HG02870 (cell line): ENCODE data around the gene MBP.

Experiments used
- ATAC-seq: cut with Tn5 transposase; IDR thresholded peaks from one replicate; pipeline ENCODE4 v1.9.1; 2021; ENCODE audit warnings: mild to moderate bottlenecking, moderate library complexity; ENCODE audit not compliant: unreplicated experiment

The MBP gene

DNA sequence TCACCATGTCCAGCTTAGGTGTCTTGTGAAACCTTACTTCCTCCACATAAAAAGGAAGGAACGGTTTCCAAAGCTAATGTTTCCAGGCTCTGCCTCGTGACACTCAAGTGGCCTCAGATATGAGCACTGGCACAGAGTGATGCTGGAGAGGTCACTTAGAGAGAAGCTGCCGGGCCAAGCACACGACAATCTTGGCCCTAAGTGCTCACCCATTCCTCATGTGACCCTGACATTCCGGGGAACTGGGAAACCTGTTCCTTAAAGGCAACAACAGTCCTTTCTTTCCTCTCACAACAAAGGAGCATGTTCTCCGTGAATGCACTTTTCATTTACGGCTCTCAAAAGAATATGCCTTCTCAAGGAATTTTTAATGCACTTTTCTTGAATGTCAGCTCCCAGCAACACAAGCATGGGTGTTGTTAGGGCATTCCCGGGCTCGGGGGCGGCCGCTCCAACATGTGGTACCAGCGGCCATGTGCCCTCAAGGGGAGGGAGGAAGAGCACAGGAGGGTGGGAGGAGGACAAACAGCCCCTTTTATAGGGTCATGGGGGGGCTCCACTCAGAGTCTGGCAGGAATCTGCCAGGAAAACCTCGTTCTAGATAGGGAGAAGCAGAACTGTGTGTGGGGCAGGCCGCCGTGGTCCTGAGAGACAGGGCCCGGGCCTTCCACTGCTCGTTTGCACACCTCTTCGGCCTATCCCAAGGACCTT lies 118.6 kb downstream of the MBP start:
- ATAC-seq, result no peak

DNA sequence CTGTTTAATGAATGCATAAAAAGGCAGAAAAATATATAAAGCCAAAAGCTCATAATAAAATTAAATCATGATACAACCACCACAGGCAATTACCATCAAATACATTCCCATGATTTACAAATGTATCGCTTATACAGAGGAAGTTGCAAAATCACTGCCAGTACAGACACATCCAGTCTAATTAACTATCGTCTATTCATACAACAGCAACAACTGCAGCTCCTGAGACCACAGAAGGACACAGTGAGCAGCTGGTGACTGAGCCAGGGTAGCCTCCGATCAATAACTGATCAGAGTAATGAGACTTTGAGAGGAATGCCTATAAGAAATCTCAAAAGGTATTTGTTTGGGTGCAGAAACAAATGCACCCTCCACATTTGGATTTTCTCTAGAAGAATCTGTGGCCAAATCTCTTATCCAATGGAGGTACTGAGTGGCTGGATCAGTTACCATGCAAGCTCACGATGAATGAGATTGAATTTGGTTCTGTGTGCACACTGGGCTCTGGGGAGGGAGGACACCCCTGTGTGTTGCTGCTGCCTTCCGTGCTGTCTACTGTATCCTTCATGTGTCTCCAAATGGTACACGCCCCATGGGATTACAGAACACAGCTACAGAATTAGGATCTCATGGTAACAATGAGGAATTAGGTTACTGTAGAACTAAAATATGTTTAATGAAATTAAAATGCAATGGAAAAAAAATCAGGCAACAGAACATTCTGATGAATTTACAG lies 119.6 kb downstream of the MBP start:
- ATAC-seq, result no peak

DNA sequence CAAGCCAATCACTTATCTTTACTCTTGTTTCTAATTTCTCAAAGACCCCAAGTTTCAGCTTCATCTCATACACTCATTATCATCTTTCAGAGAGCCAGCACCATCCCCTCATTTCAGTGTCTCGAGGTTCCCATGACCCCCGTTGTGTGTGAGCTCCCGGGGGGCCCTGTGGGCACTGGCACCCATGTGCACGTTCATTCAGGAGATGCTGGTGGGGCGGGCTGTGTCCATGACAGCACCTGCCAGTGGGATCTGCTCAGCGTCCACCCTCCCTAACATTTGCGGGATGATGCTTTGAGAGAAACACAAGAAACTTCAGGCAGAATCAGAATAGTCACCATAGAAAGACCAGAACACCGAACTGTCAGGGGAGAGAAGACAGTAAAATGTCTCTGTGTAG lies 120.5 kb downstream of the MBP start:
- no peak for ATAC-seq

DNA sequence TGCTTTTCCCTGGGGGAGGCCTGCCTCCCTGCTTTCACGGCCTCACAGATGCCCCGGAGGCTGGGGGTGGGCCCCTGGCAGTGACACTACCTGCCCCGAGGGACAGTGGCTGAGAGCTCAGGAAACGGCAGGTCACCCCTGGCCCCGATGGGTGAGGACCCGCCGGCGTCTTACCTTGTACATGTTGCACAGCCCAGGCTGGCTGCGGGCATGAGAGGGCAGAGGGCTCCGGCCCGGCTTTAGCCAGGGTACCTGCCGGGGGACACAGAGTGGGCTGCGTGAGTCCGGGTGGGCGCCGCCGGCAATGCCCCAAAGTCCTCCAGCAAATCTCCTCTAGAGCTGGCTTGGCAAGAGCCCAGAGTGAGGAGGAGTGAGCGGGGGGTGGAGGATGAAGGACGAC lies 122.9 kb downstream of the MBP start:
- no peak for ATAC-seq

DNA sequence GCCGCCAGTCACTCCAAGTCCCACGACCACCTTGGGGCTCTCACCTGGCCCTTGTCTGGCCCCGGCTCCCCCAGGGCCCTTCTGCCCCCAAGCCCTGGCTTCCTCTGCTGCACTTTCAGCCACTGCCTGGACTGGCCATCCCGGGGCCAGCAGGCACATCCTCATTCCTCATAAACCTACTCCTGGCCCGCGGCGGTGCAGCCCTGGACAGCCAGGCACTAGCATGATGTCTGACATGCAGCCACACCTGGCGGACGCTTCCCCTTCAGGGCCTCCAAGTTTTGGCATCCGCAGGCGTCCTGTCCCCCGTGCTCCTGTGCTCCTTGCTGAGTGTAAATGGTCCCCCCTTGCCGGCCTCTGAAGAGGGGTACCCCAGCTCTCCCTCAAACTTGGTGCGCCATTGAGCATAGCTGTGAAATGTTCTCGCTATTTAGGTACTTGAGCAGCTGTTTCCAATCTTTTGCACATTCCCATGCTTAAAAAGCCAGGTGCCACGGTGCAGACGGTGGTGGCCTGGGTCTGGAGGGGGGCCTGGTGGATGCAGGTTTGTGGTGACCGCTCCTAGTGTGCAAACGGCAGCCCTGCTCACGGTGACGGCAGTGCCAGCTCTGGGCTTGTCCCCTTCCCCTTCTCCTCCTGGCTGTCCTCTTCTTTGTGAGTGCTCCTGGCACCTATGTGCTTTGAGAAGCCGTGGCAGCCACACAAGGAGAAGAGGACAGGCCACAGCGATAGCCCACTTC lies 123.8 kb downstream of the MBP start:
- ATAC-seq, result no peak

DNA sequence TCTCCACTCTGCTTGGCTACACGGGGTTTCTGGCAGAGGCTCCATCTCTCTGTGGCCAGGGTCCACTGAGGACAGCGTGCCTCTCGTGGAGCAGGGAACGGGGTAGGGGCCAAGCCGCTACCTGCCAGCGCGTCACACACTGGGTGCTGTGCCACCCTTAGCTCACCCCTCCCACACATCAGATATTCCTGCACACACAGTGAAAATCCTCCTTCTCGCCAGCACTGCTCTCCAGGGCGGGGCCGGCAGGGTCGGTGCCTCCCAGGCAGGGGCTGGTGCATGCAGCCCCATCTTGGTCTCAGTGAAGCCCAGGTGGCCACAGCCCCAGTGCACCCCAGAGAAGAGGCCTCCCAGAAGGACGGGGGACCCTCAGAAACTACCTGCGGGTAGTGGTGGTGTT lies 124.6 kb downstream of the MBP start:
- no peak for ATAC-seq

DNA sequence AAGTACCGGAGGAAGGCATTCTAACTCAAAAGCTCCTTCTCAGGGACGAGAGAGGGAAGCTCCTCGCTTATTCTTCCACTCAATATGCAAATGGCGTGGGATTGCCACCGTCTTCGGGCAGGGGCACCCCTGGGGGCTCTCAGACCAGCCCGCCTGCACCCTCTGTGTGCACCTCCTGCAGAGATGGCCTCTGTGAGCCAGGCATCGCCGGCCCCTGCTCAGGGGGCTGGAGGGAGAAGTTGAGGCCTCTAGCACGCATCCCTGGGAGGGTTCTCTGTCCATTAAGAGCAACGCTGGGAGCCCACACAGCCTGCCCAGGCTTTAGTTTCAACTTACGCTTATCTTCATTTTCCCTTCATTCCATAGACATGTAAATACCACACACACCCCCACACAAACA lies 125.3 kb downstream of the MBP start:
- ATAC-seq, result no peak

DNA sequence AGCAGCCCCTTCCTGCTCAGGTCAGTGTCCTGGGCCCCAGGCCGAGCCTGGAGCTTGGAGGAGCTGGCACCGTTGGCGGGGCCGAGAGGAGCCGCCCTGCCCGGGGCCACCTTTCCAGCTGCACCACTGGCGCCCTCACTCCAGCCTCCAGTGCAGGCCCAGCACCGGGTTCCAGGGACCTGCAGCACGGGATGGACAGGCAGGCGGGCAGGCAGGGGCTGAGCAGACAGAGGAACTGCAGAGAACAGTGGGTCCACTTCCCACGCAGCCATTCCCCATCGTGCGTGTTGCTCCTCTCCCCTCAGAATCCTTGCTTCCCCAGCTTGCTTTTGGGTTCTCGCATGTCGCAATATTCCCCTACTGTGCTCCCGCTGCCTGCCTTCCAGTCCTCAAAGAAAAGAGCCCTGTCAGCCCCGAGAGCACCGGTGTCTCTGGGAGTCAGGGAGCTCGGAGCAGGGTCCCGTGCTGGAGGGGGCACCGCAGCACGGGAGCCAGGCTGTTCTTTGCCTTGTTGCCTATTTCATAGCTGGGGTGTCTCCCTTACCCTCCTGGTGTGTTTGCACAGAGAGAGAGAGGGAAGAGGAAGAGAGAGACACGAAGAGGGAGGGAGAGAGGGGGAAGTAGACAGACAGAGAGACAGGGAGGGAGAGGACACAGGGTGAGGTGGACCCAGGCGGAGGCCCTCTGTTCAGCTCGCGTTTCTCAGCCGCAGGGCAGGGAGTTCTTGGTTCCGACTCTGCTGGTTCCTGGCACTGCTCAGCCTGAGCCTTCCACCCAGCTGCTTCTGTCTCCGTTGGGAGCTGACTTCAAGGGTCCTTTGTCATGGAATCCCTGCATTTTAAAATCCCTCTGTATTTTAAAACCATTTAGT lies 126.0 kb downstream of the MBP start:
- ATAC-seq, result no peak

DNA sequence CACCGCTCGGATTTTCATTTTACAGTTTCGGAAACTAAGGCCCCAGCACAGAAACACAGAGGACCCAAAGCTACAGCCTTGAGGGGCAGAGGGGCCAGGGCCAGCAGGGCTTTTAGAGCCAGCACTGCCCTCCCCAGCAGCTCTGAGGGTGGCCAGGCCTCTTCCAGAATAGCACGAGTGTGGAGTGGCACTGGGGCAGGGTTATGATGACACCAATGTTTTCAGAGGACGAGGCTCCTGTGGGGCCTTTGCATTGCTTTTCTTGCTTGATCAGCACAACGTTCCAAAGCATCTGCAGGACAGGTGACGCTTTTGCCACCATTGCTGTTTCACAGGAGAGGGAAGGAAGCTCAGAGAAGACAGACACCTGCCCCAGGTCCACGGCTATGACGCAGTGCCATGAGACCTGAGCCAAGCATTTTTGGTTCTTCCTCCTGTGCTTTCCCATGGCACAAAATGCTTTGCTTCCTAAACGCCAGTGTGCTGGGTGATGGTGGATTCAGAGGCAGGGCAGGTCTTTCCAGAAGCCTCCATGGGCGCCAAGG lies 126.9 kb downstream of the MBP start:
- ATAC-seq, result no peak

DNA sequence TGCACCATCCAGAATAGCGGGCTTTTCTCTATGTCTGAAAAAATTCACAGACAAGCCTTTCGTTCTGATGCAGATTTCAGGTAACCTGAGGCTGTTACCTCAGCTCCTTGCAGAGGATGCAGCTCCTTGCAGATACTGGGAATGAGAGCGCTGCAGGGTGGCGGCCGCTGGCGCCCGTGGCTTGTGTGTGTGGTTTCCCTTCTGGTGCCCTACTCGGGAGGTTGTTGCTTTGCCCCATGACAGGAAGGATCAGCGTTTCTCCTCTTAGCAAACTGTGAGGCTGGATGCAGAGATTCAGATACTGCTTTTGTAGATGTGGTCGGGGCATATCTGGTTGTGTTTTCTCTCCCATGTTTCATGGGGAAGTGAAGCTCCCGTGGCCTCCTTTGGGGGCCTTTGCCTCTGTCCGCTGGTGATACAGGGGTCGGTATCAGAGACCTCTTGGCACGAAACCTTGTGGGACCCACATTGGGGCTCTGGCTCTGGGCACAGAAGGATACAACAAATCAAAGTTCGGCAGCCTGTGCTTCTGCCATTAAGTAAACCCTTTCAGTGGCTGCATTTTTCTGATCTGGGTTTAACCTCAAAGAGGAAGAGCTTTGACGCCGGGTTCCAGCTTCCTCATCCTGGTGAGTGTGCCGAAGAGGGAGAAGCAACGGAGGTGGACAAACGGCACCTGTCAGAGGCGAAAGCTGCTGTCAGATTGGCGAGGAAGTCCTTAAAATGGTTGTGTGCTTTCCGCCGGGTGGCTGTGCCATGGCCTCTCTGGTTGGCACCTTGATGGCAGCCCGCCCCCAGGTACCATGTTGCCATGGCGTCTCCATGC lies 127.8 kb downstream of the MBP start:
- no peak for ATAC-seq

DNA sequence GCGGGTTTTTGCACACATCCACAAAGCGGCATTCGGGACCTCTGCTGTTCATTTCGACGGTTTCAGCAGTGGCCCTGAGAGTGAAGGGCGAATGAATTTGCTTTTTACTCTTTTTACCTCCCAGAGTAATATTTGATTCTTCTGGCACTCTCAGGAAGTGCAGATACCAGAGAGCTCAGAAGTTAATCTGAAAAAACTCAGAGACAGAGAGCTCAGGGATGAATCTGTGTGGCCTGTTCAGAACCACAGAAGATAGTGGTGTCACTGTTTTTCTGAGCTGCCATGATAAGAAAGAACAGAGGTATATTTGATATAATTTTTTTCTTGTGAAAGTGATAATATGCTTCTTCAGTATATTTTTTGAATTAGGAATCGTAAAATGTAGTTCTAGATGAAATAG lies 129.3 kb downstream of the MBP start:
- ATAC-seq, result no peak

DNA sequence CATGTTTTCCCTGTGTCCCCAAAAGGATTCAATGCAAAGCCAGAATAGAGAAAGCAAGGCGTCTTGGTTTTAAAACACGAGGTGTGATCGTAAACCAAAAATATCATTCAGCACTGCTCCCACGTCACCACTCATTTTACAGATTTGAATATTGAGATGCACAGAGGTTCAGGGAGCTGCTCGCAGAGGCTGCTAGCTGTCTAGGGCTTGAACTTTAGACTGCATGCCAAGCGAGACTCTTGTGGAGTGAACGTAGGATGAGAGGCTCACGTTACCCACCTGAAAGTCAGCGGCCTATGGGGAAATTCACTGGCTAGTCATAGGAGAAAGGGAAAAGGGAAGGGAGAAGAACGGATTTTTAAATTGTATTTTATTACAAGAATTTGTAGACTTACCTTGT lies 130.1 kb downstream of the MBP start:
- no peak for ATAC-seq

DNA sequence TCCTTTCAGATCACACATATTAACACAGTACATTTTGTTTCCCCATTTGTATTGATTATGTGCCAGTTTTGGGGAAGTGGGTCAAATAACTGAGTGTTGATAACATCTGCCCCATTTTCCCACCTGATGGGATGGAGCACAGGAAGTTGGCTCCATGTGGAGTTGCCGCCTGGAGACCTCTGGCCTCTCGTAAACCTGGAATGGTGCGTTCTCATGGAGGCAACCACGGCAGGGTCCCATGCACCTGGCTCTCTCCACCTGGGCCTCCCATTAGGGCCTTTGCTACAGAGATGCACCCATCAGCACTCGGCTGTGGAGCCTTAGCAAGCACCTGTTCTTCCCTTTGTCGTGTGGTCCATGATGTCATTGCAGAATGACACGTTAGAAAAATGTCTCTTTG lies 130.6 kb downstream of the MBP start:
- ATAC-seq, result no peak

DNA sequence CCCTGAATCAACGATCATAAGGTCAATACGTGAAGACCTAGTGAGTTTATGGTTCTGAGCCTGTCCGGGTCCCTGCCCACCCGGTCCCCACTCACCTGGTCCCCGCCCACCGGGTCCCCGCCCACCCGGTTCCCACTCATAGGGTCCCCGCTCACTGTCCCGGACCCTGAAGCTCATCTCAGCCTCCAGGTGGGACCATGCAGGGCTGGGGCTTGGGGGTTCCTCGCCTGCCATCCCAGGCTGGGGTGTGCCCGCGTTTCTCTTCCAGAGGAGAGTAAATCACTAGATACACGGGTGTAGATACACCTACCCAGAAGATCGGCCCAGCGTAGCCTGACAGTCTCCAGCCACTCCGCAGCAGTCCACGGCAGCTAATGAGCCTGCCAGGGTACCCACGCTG lies 131.5 kb downstream of the MBP start:
- no peak for ATAC-seq

DNA sequence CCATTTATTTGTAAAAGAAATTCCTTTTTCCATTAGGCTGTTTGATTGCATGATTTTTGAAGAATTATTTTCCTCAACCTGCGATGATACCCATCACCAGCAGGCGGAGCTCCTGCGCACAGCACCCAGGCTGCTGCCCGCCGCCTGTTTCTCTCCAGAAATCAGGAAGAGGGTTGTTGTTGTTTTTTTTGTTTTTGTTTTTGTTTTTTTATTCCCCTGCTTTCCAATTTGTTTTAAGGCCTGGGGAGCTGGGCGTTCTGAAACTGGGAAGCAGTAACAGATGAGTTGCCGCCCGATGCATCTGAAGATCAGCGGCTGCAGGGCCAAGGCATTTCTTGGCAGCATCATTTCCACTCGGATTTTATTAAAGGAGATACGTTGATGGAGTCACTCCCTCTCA lies 132.1 kb downstream of the MBP start:
- no peak for ATAC-seq

DNA sequence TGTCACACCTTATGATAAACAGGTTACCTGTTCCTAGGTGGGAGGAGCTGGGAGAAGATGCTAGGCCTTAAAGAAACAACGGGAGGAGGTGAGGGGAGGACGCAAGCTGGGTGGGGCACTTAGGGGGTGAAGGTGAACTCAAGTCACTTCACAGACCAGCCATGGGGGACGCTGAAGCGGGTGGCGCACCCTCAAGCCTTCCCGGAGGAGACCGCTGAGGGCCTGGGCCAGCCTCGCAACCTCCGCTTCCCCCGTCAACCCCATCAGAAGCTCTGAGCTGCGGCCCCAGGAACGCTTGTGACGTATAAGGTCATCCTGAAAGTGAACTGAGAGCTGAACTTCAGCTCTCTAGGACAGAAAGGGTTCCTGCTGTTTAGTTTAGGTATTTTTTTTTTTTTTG lies 133.5 kb downstream of the MBP start:
- ATAC-seq, result no peak

DNA sequence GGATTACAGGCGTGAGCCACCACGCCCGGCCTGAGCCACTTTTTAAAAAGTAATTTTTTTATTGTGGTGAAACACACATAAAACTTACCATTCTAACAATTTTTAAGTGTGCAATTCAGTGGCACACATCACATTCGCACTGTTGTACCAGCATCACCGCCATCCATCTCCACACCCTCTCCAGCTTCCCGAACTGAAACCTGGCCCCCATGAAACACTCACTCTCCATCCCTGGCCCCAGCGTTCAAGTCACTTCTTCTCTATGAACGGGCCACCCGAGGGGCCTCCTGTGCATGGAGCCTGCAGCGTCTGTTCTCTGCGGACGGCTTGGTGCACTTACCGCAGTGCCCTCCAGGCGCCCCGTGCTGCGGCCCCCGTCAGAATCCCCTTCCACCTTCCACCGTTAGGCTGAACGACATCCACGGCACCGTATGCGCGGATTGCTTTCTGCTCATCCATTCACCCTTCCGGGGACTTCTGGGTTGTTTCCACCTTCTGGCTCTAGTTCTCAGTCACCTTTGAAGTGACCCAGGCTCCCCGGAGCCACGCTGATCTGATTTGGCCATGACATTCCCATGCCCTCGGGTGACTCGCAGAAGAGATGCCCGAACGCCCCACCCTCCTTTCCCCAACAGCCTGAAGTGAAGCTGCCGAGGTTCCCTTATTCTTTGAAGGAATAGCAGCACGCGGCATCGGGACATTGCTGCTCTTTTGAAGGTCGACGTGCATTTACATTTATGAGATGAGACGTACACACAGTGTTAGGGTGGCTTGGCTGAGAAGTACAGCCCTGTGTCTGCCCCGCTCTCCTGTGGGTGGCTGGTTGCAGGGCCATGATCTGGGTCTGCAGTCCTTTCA lies 134.4 kb downstream of the MBP start:
- no peak for ATAC-seq

DNA sequence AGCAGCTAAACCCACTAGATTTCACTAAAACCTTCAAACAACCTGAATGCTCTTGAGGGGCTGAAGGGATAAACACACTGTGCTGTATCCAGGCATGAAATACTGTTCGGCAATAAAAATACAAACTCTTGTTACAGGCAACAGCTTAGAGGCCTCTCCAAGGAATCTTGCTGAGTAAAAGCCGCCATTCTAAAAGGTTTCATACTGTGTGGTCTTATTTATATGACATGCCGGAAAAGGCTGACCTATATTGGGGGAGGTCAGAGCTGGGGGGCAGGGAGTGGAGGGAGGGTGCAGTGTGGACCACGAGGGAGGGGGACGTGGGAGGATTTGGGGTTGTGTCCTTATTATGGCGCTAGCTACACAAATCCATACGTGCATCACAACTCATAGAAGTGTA lies 136.2 kb downstream of the MBP start:
- ATAC-seq, result no peak

DNA sequence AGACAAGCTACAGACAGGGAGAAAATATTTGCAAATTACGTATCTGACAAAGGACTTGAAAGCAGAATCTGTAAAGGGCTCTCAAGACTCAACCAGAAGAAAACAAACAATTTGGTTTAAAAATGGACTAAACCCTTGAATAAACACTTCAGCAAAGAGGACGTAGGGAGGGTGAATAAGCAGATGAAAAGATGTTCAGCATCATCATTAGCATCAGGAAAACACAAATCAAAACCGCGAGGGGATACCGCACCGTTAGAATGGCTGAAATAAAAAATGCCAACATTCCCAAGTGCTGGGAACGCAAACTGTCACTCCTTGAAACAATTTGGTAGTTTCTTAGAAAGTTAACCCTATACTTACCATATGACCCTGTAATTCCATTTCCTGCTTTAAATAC lies 136.7 kb downstream of the MBP start:
- ATAC-seq, result no peak
